Duodenal mucosa (tissue), 2 donors: Measurements from ENCODE around the gene GRIN2A.

ENCODE experiments used
- H3K27ac ChIP-seq: one replicate; pipeline ENCODE4 v1.7.0; 2013; ENCODE audit warnings: low read depth, low read length
- H3K27me3 ChIP-seq, 2 donors: one replicate each; pipeline ENCODE4 v1.7.0; 2013; ENCODE audit warnings: low read length in 2 of 2, control low read depth in 1 of 2; ENCODE audit not compliant: insufficient read depth in 2 of 2, control insufficient read depth in 1 of 2
- H3K36me3 ChIP-seq, 2 donors: one replicate each; pipeline ENCODE4 v1.7.0; 2013; ENCODE audit warnings: low read length in 2 of 2, control low read depth in 1 of 2; ENCODE audit not compliant: insufficient read depth in 2 of 2, control insufficient read depth in 1 of 2
- H3K4me1 ChIP-seq, 2 donors: one replicate each; pipeline ENCODE4 v1.7.0; 2013; ENCODE audit warnings: low read length in 2 of 2, control low read depth in 1 of 2; ENCODE audit not compliant: insufficient read depth in 2 of 2, control insufficient read depth in 1 of 2
- H3K4me3 ChIP-seq, 2 donors: one replicate each; pipeline ENCODE4 v1.7.0; 2013; ENCODE audit warnings: low read length in 2 of 2, low read depth in 1 of 2
- H3K9ac ChIP-seq, 2 donors: one replicate each; pipeline ENCODE4 v1.7.0; 2013; ENCODE audit warnings: low read length in 2 of 2, low read depth in 1 of 2
- H3K9me3 ChIP-seq, 2 donors: one replicate each; pipeline ENCODE4 v1.7.0; 2013; ENCODE audit warnings: low read length in 2 of 2, control low read depth in 1 of 2; ENCODE audit not compliant: control insufficient read depth in 1 of 2

The GRIN2A gene

DNA sequence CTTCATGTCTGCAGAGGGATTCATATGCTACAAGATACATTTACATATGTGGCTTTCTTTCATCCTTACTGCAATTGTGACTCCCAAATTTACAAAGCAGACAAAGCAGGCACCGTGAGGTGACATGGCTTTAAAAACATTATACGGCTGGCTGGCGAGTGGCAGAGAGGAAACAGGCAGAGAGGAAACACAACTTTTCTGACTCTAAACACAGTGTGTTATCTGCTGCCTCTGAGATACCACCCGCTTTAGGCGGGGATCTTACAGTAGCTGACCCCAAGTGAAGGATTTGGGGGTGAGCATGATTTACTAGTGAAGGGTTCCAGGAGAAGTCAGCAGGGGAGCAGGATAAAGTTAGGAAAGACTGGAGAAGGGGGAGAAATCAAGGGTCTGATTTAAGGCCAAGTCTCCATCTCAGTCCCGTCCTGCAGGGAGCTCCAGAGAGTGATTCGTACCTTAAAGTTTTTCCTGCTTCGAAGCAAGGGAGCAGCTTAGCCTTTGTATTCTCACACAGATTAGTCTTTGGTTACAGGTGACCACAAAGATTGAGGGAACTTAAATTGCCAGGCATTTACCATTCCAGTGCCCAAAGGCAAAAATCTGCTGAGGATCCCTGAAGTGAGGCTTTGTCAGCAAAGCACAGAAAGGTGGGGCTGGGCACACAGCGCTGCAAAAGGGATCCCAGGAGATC lies 355.0 kb downstream of the GRIN2A start:
- Histone ChIP-seq H3K4me3 (no peak overlapping the region), H3K9ac (no peak overlapping the region), H3K27ac (no peak overlapping the region), H3K9me3 (no peaks in the 10 kb centered on the region), H3K36me3 (no peaks in the 10 kb centered on the region), H3K27me3 (no peaks in the 10 kb centered on the region), H3K4me1 (no peaks in the 10 kb centered on the region)

DNA sequence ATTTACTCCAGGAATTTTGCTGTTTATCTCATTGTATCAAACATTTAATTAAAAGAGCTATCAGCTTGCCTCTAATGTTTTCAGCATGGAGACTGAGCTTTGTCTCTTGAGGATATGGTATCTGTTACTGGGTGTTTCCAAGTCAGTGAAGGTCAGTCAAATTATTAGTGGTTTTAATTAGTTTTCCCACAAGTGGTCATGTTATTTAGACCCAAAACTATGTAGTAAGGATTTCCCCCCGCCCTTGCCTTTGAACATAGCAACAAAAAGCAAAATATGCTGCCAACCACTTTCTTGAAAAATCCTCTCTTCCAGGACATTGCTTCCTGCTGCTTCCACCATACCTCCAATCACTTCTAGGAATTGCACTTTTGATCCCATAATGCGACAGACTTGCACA lies 355.6 kb downstream of the GRIN2A start:
- no peak overlapping the region for H3K9ac ChIP-seq
- no peaks in the 10 kb centered on the region for H3K27me3 ChIP-seq
- no peaks in the 10 kb centered on the region for H3K36me3 ChIP-seq
- H3K27ac ChIP-seq = no peak overlapping the region
- H3K9me3 ChIP-seq = no peaks in the 10 kb centered on the region
- no peaks in the 10 kb centered on the region for H3K4me1 ChIP-seq
- H3K4me3 ChIP-seq = no peak overlapping the region

DNA sequence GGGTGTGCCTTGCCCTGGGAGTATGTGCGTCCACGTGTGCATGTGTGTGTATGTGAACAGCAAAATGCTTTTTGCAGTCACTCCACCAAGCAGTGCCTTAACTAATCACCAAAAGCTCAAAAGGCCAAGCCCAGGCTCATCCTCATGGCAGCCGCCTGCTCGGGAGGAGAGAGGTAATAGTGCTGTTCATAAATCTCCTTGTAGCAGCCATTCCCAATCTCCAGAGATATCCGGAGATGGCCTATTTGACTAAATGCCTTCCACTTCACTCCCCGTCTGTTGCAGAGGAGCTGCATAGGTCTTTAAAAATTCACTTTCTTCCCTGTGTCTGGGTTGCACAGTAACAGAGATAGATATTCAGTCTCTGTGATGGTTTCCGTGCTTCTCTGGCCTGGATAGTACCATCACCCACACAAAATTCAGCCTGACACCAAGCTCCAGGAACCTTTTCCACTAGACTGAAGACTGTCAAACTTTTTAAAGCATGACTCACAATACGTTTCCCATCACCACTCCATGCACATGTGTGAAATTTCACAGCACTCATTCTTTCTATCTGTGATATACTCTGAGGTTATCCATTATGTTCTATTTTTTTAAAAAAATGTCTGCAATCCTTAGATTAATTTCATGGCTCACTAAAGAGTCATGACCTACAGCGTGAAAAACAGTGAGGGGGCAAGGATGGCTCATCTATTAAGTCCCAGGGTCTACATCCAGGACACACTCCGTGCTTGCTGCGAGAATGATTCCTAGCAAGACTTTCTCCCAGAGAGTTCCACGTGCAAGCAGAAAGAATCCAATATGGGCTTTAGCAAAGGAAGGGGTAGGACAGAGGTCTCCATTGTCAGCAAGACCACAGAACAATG lies 357.8 kb downstream of the GRIN2A start:
- no peaks in the 10 kb centered on the region for H3K4me1 ChIP-seq
- H3K27me3 ChIP-seq = no peaks in the 10 kb centered on the region
- no peaks in the 10 kb centered on the region for H3K9me3 ChIP-seq
- no peak overlapping the region for H3K9ac ChIP-seq
- H3K4me3 ChIP-seq = no peak overlapping the region
- H3K27ac ChIP-seq = no peak overlapping the region
- H3K36me3 ChIP-seq = no peaks in the 10 kb centered on the region

DNA sequence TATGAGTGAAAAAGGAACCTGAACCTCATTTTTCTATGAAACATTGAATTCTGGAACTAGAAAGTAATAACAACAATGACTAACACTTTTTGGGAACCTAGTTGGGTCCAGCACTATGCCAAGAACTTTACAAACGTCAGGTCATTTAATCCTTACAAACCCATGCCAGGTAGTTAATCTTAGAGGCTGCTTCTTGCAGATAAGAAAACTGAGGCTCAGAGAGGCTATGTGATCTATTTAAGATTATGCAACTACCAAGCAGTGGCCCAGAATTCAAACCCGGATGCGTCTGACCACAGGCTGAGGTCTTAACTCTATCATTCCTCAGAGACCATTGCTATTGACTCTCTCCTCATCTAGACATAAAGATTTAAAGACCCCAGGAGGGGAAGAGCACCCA lies 358.7 kb downstream of the GRIN2A start:
- H3K36me3 ChIP-seq = no peaks in the 10 kb centered on the region
- H3K9ac ChIP-seq = no peak overlapping the region
- no peaks in the 10 kb centered on the region for H3K27me3 ChIP-seq
- no peak overlapping the region for H3K4me3 ChIP-seq
- no peak overlapping the region for H3K27ac ChIP-seq
- H3K4me1 ChIP-seq = no peaks in the 10 kb centered on the region
- H3K9me3 ChIP-seq = no peaks in the 10 kb centered on the region

DNA sequence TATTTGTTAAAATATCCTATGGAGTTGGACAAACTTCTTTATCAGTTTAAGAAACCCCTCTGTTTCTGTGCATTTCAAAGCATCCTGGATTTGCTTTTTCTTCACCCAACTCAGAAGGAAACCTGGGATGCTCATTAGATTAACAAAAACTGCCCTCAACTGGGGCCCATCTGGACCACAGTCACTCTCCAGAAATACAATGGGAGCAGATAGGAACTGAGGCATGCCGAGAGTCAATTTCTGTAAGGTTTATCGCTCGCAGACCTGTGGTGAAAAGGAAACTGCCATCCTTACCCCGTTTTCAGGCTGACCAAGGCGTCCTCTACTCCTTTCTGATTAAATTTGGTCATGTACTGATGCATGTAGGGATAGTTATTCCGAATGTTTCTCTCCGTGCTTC lies 360.3 kb downstream of the GRIN2A start:
- H3K9ac ChIP-seq = no peak overlapping the region
- no peaks in the 10 kb centered on the region for H3K27me3 ChIP-seq
- H3K36me3 ChIP-seq = no peaks in the 10 kb centered on the region
- H3K4me3 ChIP-seq = no peak overlapping the region
- H3K4me1 ChIP-seq = no peaks in the 10 kb centered on the region
- H3K9me3 ChIP-seq = no peaks in the 10 kb centered on the region
- no peak overlapping the region for H3K27ac ChIP-seq

DNA sequence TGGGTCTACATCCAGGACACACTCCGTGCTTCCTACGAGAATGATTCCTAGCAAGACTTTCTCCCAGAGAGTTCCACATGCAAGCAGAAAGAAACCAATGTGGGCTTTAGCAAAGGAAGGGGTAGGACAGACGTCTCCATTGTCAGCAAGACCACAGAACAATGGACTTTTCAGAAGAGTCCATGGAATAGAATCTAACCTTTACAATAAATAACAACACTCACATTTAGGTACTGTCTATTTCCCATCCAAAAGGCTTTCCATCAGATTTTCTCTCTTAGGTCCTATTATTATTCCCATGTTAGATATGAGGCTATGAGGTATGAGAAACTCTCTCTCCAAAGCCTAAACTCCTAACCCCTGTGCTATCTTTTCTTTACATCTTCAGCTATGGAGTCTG lies 360.9 kb downstream of the GRIN2A start:
- H3K27ac ChIP-seq = no peak overlapping the region
- H3K4me3 ChIP-seq = no peak overlapping the region
- H3K9ac ChIP-seq = no peak overlapping the region
- H3K9me3 ChIP-seq = no peaks in the 10 kb centered on the region
- no peaks in the 10 kb centered on the region for H3K4me1 ChIP-seq
- no peaks in the 10 kb centered on the region for H3K36me3 ChIP-seq
- H3K27me3 ChIP-seq = no peaks in the 10 kb centered on the region

DNA sequence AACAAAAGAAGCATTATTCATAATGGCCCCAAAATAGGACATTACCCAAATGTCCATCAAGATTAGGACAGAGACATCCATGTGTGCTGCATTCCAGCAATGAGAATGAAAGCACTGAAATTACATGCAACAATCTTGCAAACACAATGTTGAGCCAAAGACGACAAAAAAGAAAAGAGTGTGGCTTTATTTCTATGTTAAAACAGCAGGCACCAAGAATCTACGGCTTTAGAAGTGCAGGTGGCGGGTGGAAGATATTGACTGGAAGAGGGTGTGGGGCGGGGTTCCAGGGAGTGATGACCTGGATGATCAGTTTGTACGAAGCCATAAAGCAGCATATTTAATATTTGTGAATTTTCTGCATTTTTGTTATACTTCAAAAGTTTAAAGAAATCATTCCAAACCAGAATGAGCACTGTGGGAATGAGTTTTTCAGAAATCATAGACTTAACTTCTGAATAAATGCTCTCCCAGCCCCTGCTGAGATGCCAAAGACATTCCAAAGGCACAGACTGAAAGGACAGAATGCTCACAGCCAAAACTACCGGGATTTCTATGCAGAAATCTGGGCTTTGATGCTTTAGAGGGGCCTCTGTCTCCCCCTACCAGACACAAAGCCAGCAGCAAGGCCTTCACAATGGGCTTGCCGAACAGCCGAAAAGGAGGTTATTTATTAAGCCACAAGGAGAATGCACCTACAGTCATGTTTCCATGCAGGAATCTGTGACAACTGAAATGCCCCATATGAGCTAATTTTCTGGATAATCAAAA lies 361.6 kb downstream of the GRIN2A start:
- Histone ChIP-seq H3K27me3 (no peaks in the 10 kb centered on the region), H3K36me3 (no peaks in the 10 kb centered on the region), H3K4me3 (no peak overlapping the region), H3K4me1 (no peaks in the 10 kb centered on the region), H3K27ac (no peak overlapping the region), H3K9ac (no peak overlapping the region), H3K9me3 (no peaks in the 10 kb centered on the region)

DNA sequence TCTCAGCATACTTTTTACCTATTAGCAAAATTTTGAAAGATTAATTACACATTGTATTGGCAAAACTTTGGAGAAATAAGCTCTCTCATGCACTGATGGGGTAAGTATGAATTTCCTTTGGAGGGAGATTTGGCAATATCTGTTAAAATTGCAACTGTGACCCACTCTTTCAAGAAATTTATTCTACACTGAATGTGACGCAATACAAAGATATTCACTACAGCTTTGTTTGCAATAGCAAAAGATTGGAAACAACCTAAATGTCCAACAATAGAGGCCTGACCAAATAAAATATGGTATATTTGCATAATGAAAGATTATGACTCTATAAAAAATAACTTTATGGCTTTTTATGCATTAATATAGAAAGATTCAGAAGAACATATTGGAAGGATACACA lies 363.5 kb downstream of the GRIN2A start:
- no peaks in the 10 kb centered on the region for H3K4me1 ChIP-seq
- H3K27ac ChIP-seq = no peak overlapping the region
- H3K9ac ChIP-seq = no peak overlapping the region
- H3K36me3 ChIP-seq = no peaks in the 10 kb centered on the region
- no peaks in the 10 kb centered on the region for H3K9me3 ChIP-seq
- no peak overlapping the region for H3K4me3 ChIP-seq
- no peaks in the 10 kb centered on the region for H3K27me3 ChIP-seq

DNA sequence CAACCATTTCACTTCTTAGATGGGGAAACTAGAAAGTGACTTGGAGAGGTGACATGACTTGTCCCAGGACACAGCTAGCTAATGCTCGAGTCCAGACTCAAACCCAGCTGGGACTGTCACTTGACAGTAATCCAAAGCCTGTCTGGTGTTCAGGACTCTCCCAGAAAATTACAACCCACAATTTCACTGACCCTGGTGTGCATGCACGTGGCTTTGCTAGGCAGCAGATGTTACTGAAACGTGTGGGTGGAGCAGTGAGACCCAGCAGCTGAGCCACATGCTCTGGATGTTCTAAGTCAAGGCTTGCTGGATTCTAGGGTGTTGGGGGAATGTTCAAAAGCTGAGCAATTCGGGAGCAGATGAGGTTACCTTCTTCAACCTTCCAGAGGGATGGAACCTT lies 364.6 kb downstream of the GRIN2A start:
- Histone ChIP-seq H3K27me3 (no peaks in the 10 kb centered on the region), H3K4me3 (no peak overlapping the region), H3K9me3 (no peaks in the 10 kb centered on the region), H3K4me1 (no peaks in the 10 kb centered on the region), H3K36me3 (no peaks in the 10 kb centered on the region), H3K27ac (no peak overlapping the region), H3K9ac (no peak overlapping the region)

DNA sequence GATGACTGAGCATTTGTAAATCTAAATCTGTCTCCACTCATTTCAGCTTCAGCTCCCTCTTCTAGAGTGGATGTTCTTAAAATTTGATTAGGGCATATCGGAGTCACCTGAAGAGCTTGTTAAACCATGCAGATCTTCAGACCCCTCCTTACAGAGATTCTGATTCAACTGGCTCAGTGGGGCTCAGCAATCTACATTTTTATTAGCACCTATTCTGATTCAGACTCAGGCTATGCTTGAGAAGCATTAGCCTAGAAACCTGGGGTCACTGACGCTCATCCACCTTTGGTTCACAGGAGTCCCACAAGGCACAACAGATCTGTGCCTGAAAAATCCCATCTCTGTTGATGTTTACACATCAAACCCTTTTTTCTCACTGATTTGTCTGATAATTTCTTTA lies 365.6 kb downstream of the GRIN2A start:
- Histone ChIP-seq H3K27me3 (no peaks in the 10 kb centered on the region), H3K9ac (no peak overlapping the region), H3K9me3 (no peaks in the 10 kb centered on the region), H3K4me3 (no peak overlapping the region), H3K4me1 (no peaks in the 10 kb centered on the region), H3K36me3 (no peaks in the 10 kb centered on the region), H3K27ac (no peak overlapping the region)
